Endothelial cell of umbilical vein (primary cell): ENCODE data around the gene SHMT1.

Experiments
- EZH2 ChIP-seq: IDR thresholded peaks from 2 replicates; pipeline ENCODE4 v1.6.1; 2012; ENCODE audit warnings: borderline replicate concordance, low read depth, mild to moderate bottlenecking, moderate library complexity, low read length, inconsistent platforms; ENCODE audit not compliant: severe bottlenecking
- POLR2A ChIP-seq: IDR thresholded peaks from 2 replicates; pipeline ENCODE4 v1.6.1; 2012; ENCODE audit warnings: low read depth, mild to moderate bottlenecking, control low read depth, low read length
- POLR2AphosphoS5 ChIP-seq: IDR thresholded peaks from 2 replicates; pipeline ENCODE4 v1.6.1; 2012; ENCODE audit warnings: low read depth, mild to moderate bottlenecking, control low read depth, low read length, moderate library complexity; ENCODE audit not compliant: insufficient read depth
- TF ChIP-seq, protein P1 (sequence below), 2 donors: IDR thresholded peaks; 1 replicate in 1 of 2; 2 replicates in 1 of 2; pipeline ENCODE4 v1.5.1; 2011; ENCODE audit warnings: low read length in 2 of 2, mild to moderate bottlenecking in 2 of 2, moderate library complexity in 2 of 2, control low read depth in 1 of 2, inconsistent platforms in 1 of 2, low read depth in 1 of 2; ENCODE audit not compliant: insufficient read depth in 1 of 2; ENCODE audit errors: extremely low read depth in 1 of 2

- TF ChIP-seq, protein P1, sequence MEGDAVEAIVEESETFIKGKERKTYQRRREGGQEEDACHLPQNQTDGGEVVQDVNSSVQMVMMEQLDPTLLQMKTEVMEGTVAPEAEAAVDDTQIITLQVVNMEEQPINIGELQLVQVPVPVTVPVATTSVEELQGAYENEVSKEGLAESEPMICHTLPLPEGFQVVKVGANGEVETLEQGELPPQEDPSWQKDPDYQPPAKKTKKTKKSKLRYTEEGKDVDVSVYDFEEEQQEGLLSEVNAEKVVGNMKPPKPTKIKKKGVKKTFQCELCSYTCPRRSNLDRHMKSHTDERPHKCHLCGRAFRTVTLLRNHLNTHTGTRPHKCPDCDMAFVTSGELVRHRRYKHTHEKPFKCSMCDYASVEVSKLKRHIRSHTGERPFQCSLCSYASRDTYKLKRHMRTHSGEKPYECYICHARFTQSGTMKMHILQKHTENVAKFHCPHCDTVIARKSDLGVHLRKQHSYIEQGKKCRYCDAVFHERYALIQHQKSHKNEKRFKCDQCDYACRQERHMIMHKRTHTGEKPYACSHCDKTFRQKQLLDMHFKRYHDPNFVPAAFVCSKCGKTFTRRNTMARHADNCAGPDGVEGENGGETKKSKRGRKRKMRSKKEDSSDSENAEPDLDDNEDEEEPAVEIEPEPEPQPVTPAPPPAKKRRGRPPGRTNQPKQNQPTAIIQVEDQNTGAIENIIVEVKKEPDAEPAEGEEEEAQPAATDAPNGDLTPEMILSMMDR (IDR thresholded peaks at IDR 0.05; ENCODE audit: extremely low read depth in 1 of 2, insufficient read depth in 1 of 2, low read depth in 1 of 2, low read length in 2 of 2) = no peak
- no peak for TF ChIP-seq EZH2
- no peak for TF ChIP-seq POLR2A
- TF ChIP-seq POLR2AphosphoS5 = no peak
Measured at GRCh38 chr17:18281788-18282187, 81.6 kb downstream of the SHMT1 start.
